SK-N-SH (cell line): ENCODE measurements around the gene GSE1. TPM values are rescaled to one million over a fixed set of nuclear protein-coding genes. Genes with fewer than 3 reads are reported as not detected.

Experiments used
- CTCF ChIA-PET: fragments of 300-600, 350-600 bp; formaldehyde crosslinking; extraction: SDS; loops from one replicate; lab custom pipeline; 2021; lab: Yijun Ruan, JAX
- POLR2A ChIA-PET: fragments of 350-600 bp; sonication (Branson Sonifier 250); formaldehyde crosslinking; extraction: SDS; loops from one replicate; lab custom pipeline; 2020; ENCODE audit warnings: antibody characterized with exemption, inconsistent platforms; lab: Yijun Ruan, JAX
- DNase-seq: peaks from one replicate; pipeline ENCODE4 v3.0.0; 2012
- H2AFZ ChIP-seq: fragments of 200-600 bp; sonication (generic); 2 replicates; pipeline ENCODE4 v1.8.1; 2016; ENCODE audit warnings: antibody characterized with exemption, mild to moderate bottlenecking, low read depth
- H3F3A ChIP-seq: fragments of 200-600 bp; sonication (generic); replicated peaks from 2 replicates; pipeline ENCODE3; 2016; ENCODE audit warnings: antibody characterized with exemption, mild to moderate bottlenecking; ENCODE audit not compliant: insufficient read depth
- H3K27ac ChIP-seq, 2 experiments: fragments of 200-500 bp in 1 of 2; fragments of 200-600 bp in 1 of 2; sonication (Bioruptor generic) in 1 of 2; sonication (generic), shearing (Covaris generic) in 1 of 2; 2 replicates each; pipeline versions ENCODE4 v1.5.1 to v1.6.1; 2014 to 2016; ENCODE audit warnings: low read depth in 2 of 2, inconsistent platforms in 1 of 2, low read length in 1 of 2, mild to moderate bottlenecking in 1 of 2, mixed read lengths in 1 of 2
- H3K27me3 ChIP-seq: fragments of 200-600 bp; sonication (generic), shearing (Covaris generic); 2 replicates; pipeline ENCODE4 v1.6.1; 2016; ENCODE audit warnings: mixed run types; ENCODE audit not compliant: insufficient read depth
- H3K36me3 ChIP-seq, 2 experiments: fragments of 200-500 bp in 1 of 2; fragments of 200-600 bp in 1 of 2; sonication (Bioruptor generic) in 1 of 2; sonication (generic) in 1 of 2; replicated peaks in 1 of 2; 2 replicates each; pipeline versions ENCODE3 to v1.5.1; 2014 to 2016; ENCODE audit warnings: low read length in 1 of 2, mild to moderate bottlenecking in 1 of 2; ENCODE audit not compliant: insufficient read depth in 2 of 2, control insufficient read depth in 1 of 2
- H3K4me1 ChIP-seq, 2 experiments: fragments of 200-500 bp in 1 of 2; fragments of 200-600 bp in 1 of 2; sonication (Bioruptor generic) in 1 of 2; sonication (generic), shearing (Covaris generic) in 1 of 2; 2 replicates each; pipeline versions ENCODE4 v1.5.1 to v1.6.1; 2014 to 2016; ENCODE audit warnings: low read depth in 1 of 2, low read length in 1 of 2, mixed run types in 1 of 2; ENCODE audit not compliant: insufficient read depth in 2 of 2, control insufficient read depth in 1 of 2
- H3K4me2 ChIP-seq: fragments of 200-600 bp; sonication (generic), shearing (Covaris generic); 2 replicates; pipeline ENCODE4 v1.6.1; 2017; ENCODE audit warnings: mixed run types
- H3K4me3 ChIP-seq, 2 experiments: fragments of 200-500 bp in 1 of 2; fragments of 200-600 bp in 1 of 2; sonication (Bioruptor generic) in 1 of 2; sonication (generic), shearing (Covaris generic) in 1 of 2; 2 replicates each; pipeline versions ENCODE4 v1.5.1 to v1.8.1; 2014 to 2016; ENCODE audit warnings: low read depth in 2 of 2, inconsistent platforms in 1 of 2, low read length in 1 of 2, mild to moderate bottlenecking in 1 of 2, mixed read lengths in 1 of 2, moderate library complexity in 1 of 2
- H3K79me2 ChIP-seq: fragments of 200-600 bp; sonication (generic); 2 replicates; pipeline ENCODE4 v1.8.1; 2017; ENCODE audit warnings: mild to moderate bottlenecking; ENCODE audit not compliant: insufficient read depth
- H3K9ac ChIP-seq: fragments of 200-600 bp; sonication (generic); 2 replicates; pipeline ENCODE4 v1.6.1; 2017; ENCODE audit warnings: mixed run types
- H3K9me2 ChIP-seq: fragments of 200-600 bp; sonication (generic); 2 replicates; pipeline ENCODE4 v1.6.1; 2017; ENCODE audit warnings: mixed run types
- H3K9me3 ChIP-seq: fragments of 200-600 bp; sonication (generic); 2 replicates; pipeline ENCODE4 v1.6.1; 2017; ENCODE audit warnings: mixed run types, mild to moderate bottlenecking, moderate library complexity
- H4K20me1 ChIP-seq: fragments of 200-600 bp; sonication (generic); 2 replicates; pipeline ENCODE4 v1.6.1; 2017; ENCODE audit warnings: mild to moderate bottlenecking, mixed run types; ENCODE audit not compliant: insufficient read depth
- FOSL2 ChIP-seq: IDR thresholded peaks from 2 replicates; pipeline ENCODE4 v1.4.0; 2012; ENCODE audit warnings: low read depth, mild to moderate bottlenecking, moderate library complexity, borderline replicate concordance
- FOXJ3 ChIP-seq: sonication (generic); formaldehyde crosslinking; IDR thresholded peaks from 2 replicates; pipeline ENCODE4 v1.5.1; 2020; ENCODE audit warnings: mild to moderate bottlenecking, missing genetic modification reagents
- FOXM1 ChIP-seq: IDR thresholded peaks from 2 replicates; pipeline ENCODE4 v1.4.0; 2012; ENCODE audit warnings: low read depth, mild to moderate bottlenecking
- IRF3 ChIP-seq: fragments of 150-350 bp; IDR thresholded peaks from 2 replicates; pipeline ENCODE4 v1.6.1; 2016; ENCODE audit warnings: mild to moderate bottlenecking, low read depth, low read length
- MEF2A ChIP-seq: IDR thresholded peaks from 2 replicates; pipeline ENCODE4 v1.4.0; 2012; ENCODE audit warnings: low read depth, borderline replicate concordance
- PBX3 ChIP-seq: IDR thresholded peaks from 2 replicates; pipeline ENCODE4; 2012
- RAD21 ChIP-seq: IDR thresholded peaks from 2 replicates; pipeline ENCODE4 v1.6.1; 2012; ENCODE audit warnings: mild to moderate bottlenecking, low read length
- RCOR1 ChIP-seq: fragments of 150-350 bp; IDR thresholded peaks from 2 replicates; pipeline ENCODE4 v1.6.1; 2017; ENCODE audit warnings: antibody characterized with exemption, low read length
- REST ChIP-seq: IDR thresholded peaks from 2 replicates; pipeline ENCODE4 v1.6.1; 2012; ENCODE audit warnings: mild to moderate bottlenecking, low read depth, low read length, moderate library complexity
- SIN3A ChIP-seq: IDR thresholded peaks from 2 replicates; pipeline ENCODE4 v1.6.1; 2012; ENCODE audit warnings: low read depth, mild to moderate bottlenecking, low read length, moderate library complexity, borderline replicate concordance
- TEAD4 ChIP-seq: IDR thresholded peaks from 2 replicates; pipeline ENCODE4 v1.4.0; 2012; ENCODE audit warnings: mild to moderate bottlenecking, borderline replicate concordance; ENCODE audit not compliant: insufficient read depth
- USF2 ChIP-seq: fragments of 150-350 bp; IDR thresholded peaks from 2 replicates; pipeline ENCODE4 v1.6.1; 2017; ENCODE audit warnings: antibody characterized with exemption, low read length, low read depth, borderline replicate concordance
- YY1 ChIP-seq: IDR thresholded peaks from 2 replicates; pipeline ENCODE4 v1.4.0; 2012; ENCODE audit warnings: low read depth, mild to moderate bottlenecking
- WGBS: methylation state at CpG from one replicate; pipeline ENCODE4 v1.1.6; 2017; ENCODE audit warnings: low lambda C conversion rate; 5-methylcytosine and 5-hydroxymethylcytosine counted together
- polyA plus RNA-seq, 3 experiments: library from polyadenylated mRNA; depleted of rRNA; stranded (reverse); fragments of >200 nt; gene quantifications; 2 replicates each; pipeline ENCODE4 v1.2.3, GENCODE V29; 2012

Gene GSE1
- polyA plus RNA-seq, 1 of the 3 experiments (the other 2 are of a cell fraction): 26.5 TPM

DNA sequence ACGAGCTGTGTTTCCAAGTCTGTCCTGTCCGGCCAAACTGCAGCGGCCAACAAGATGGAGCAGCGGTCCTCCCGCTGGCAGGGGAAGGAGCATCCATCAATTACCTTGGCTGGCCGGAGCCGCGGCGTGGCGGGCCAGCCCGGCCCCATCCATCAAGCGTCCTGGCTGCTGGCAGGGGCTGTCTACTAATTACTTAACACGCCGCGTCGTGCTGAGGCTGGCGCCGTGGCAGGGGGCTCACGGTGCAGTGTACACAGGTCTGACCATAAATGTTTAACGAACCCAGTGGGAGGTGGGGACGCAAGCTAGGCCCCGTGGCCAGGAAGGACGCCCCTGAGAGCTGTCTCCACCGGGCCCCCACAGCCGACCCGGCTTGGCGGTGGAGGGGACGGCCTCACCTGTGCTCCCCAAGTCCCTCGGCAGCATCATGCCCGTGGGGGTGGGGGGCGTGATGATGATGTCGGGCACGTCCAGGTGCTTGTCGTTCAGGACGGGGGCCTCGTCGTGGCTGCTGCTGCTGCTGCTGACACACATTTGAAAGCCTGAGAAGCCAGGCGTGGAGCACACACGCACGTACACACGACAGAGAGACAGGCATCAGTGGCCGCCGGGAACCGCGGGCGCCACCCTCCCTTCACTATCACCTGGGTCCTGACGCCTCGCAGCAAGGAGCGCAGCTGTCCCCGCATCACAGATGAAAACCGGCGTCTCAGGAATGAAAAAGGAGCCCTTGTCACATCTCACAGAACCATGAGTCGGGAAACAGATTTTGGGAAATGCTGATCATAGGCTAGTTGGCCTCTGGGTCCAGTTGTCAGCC is 96.9 kb downstream of the GSE1 start:
- Histone ChIP-seq H3K9ac (no peak overlapping the region), H4K20me1 (no peaks in the 10 kb centered on the region), H3K4me3 (no peak overlapping the region), H3K27me3 (no peaks in the 10 kb centered on the region), H3F3A (no peaks in the 10 kb centered on the region), H3K9me2 (no peaks in the 10 kb centered on the region), H3K27ac (no peak overlapping the region), H3K36me3 (peaks cover 0 to 3% of the 10 kb centered on the region in 2 experiments), H3K9me3 (no peaks in the 10 kb centered on the region), H3K4me1 (no peaks in the 10 kb centered on the region), H2AFZ (no peak overlapping the region), H3K4me2 (no peak overlapping the region), H3K79me2 (no peaks in the 10 kb centered on the region; the same call in 1 of the 2 replicates)
- DNase-seq: no peak
- ChIA-PET CTCF (interaction anchor here (1.1 to 2.7 kb wide), 6 partner anchors 8 to 434 kb away, joined by 3 to 19 read pairs (median 4); no protein-coding TSS in a partner anchor), POLR2A (no interaction called here)
- no peak for TF ChIP-seq FOSL2
- TF ChIP-seq SIN3A: no peak
- no peak for TF ChIP-seq FOXJ3 (CRISPR knock-in tag)
- no peak for TF ChIP-seq RAD21
- TF ChIP-seq PBX3: no peak
- TF ChIP-seq IRF3: no peak
- WGBS: 93% methylated on average over 52 of the region's 53 CpGs

DNA sequence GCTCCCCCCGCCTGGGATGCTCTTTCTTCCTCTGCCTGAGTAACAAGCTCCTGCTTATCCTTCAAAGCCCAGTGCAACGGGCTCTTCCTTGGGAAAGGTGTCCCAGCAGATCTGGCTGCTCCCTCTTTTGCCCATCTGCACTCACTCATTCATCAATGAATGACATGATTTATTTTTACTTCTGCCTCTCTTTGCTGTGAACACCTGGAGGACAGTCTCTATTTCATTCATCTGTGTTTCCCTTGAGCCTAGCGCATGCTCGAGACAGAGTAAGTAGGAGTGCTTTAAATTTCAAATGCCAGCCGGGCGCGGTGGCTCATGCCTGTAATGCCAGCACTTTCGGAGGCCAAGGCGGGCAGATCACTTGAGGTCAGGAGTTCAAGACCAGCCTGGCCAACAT is 97.6 kb downstream of the GSE1 start:
- Histone ChIP-seq H3K79me2 (no peaks in the 10 kb centered on the region; the same call in 1 of the 2 replicates), H3K4me2 (no peak overlapping the region), H4K20me1 (no peaks in the 10 kb centered on the region), H3K9ac (no peak overlapping the region), H3F3A (no peaks in the 10 kb centered on the region), H3K27me3 (no peaks in the 10 kb centered on the region), H3K36me3 (peaks cover 0 to 3% of the 10 kb centered on the region in 2 experiments), H3K4me3 (no peak overlapping the region), H3K4me1 (no peaks in the 10 kb centered on the region; a peak in 1 of 4 replicates), H3K27ac (no peak overlapping the region), H2AFZ (no peak overlapping the region), H3K9me3 (no peaks in the 10 kb centered on the region), H3K9me2 (no peaks in the 10 kb centered on the region)
- WGBS: 97% methylated on average over 9 of the region's 9 CpGs
- TF ChIP-seq PBX3: no peak
- TF ChIP-seq REST: no peak
- TF ChIP-seq MEF2A: no peak
- TF ChIP-seq RCOR1: no peak
- TF ChIP-seq YY1: no peak
- TF ChIP-seq TEAD4: no peak
- TF ChIP-seq FOXM1: no peak
- no peak for TF ChIP-seq SIN3A
- no peak for TF ChIP-seq USF2
- no peak for TF ChIP-seq FOSL2
- ChIA-PET CTCF (no interaction called here), POLR2A (no interaction called here)
- DNase-seq: no peak
